ENCODE data around the gene WDR54. TPM values are rescaled to one million over a fixed set of nuclear protein-coding genes. Genes with fewer than 3 reads are reported as not detected.

WDR54 gene
- total and polyA plus RNA-seq, 4 donors = 15.4 to 42.3 (median 32.0) TPM

- ATAC-seq (ENCODE audit: insufficient read depth, low FRiP score) (no peak), DNase-seq (no peak)
- TF ChIP-seq CTCF (IDR thresholded peaks at IDR 0.05; ENCODE audit: control extremely low read depth, extremely low read depth) = no peak
- H3K36me3 ChIP-seq (ENCODE audit: control insufficient read depth in 4 of 4, insufficient read depth in 4 of 4, low read length in 4 of 4) = peaks cover 0 to 2% (median 0%) of the 10 kb centered on the region in 4 donors
- no peak overlapping the region for H3K9ac ChIP-seq (ENCODE audit: insufficient read depth in 1 of 2, low read length in 2 of 2)
- no peaks in the 10 kb centered on the region for H3K9me3 ChIP-seq (ENCODE audit: control insufficient read depth in 4 of 4, insufficient read depth in 3 of 4, low read length in 3 of 4)
- no peaks in the 10 kb centered on the region for H3K27me3 ChIP-seq (ENCODE audit: control insufficient read depth in 3 of 3, insufficient read depth in 3 of 3, low read length in 2 of 3)
- 78 to 81% methylated on average over 13 of the region's 13 CpGs for WGBS, 2 donors
- no peak overlapping the region for H3K27ac ChIP-seq (ENCODE audit: low read depth in 1 of 2, low read length in 1 of 2)
- no peak overlapping the region for H3K4me3 ChIP-seq
- peaks cover 5 to 30% (median 14%) of the 10 kb centered on the region in 5 donors for H3K4me1 ChIP-seq (ENCODE audit: control insufficient read depth in 5 of 5, insufficient read depth in 5 of 5, low read length in 5 of 5)
These were observed 29.1 kb upstream of the WDR54 start for GRCh38 chr2:74392449-74392743.

- Histone ChIP-seq H3K36me3 (ENCODE audit: control insufficient read depth in 4 of 4, insufficient read depth in 4 of 4, low read length in 4 of 4) (peaks cover 0 to 2% (median 0%) of the 10 kb centered on the region in 4 donors), H3K27ac (ENCODE audit: low read depth in 1 of 2, low read length in 1 of 2) (no peak overlapping the region), H3K9me3 (ENCODE audit: control insufficient read depth in 4 of 4, insufficient read depth in 3 of 4, low read length in 3 of 4) (no peaks in the 10 kb centered on the region), H3K27me3 (ENCODE audit: control insufficient read depth in 3 of 3, insufficient read depth in 3 of 3, low read length in 2 of 3) (no peaks in the 10 kb centered on the region), H3K4me3 (no peak overlapping the region), H3K9ac (ENCODE audit: insufficient read depth in 1 of 2, low read length in 2 of 2) (no peak overlapping the region), H3K4me1 (ENCODE audit: control insufficient read depth in 5 of 5, insufficient read depth in 5 of 5, low read length in 5 of 5) (peaks cover 4 to 20% (median 14%) of the 10 kb centered on the region in 5 donors)
- no peak for DNase-seq
- WGBS, 2 donors = 93 to 98% methylated on average over 1 of the region's 1 CpG
- TF ChIP-seq CTCF (IDR thresholded peaks at IDR 0.05; ENCODE audit: control extremely low read depth, extremely low read depth) = no peak
- ATAC-seq (ENCODE audit: insufficient read depth, low FRiP score) = no peak
These were observed 28.0 kb upstream of the WDR54 start for GRCh38 chr2:74393525-74393924.

GRCh38 chr2:74396149-74396548 lies 25.4 kb upstream of the WDR54 start:
- ATAC-seq (ENCODE audit: insufficient read depth, low FRiP score) = no peak
- Histone ChIP-seq H3K36me3 (ENCODE audit: control insufficient read depth in 4 of 4, insufficient read depth in 4 of 4, low read length in 4 of 4) (no peaks in the 10 kb centered on the region), H3K27me3 (ENCODE audit: control insufficient read depth in 3 of 3, insufficient read depth in 3 of 3, low read length in 2 of 3) (no peaks in the 10 kb centered on the region), H3K9me3 (ENCODE audit: control insufficient read depth in 4 of 4, insufficient read depth in 3 of 4, low read length in 3 of 4) (no peaks in the 10 kb centered on the region), H3K4me3 (no peak overlapping the region), H3K27ac (ENCODE audit: low read depth in 1 of 2, low read length in 1 of 2) (no peak overlapping the region), H3K9ac (ENCODE audit: insufficient read depth in 1 of 2, low read length in 2 of 2) (no peak overlapping the region), H3K4me1 (ENCODE audit: control insufficient read depth in 5 of 5, insufficient read depth in 5 of 5, low read length in 5 of 5) (peaks cover 0 to 4% (median 0%) of the 10 kb centered on the region in 5 donors)
- 93 to 97% methylated on average over 2 of the region's 2 CpGs for WGBS, 2 donors
- TF ChIP-seq CTCF (IDR thresholded peaks at IDR 0.05; ENCODE audit: control extremely low read depth, extremely low read depth) = no peak
- no peak for DNase-seq

DNA sequence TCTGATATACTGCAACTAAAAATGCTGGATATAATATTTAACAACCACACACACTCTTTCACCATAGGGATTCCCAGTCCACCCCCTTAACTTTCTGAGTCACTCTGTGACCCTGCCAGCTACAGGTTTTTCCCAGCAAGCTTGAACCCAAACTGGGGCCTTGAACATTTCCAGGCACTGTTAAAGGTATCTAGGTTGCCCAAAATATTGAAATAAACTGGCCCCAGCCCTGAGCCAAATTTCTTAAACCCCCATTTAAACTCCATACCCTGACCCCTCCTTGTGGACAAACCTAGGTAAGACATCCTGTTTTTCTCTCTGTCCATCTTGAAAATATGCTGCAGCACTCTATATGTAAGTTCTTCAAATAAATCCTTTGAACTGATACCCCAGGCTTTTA lies 21.7 kb upstream of the WDR54 start:
- no peaks in the 10 kb centered on the region for H3K4me1 ChIP-seq (ENCODE audit: control insufficient read depth in 5 of 5, insufficient read depth in 5 of 5, low read length in 5 of 5)
- H3K36me3 ChIP-seq (ENCODE audit: control insufficient read depth in 4 of 4, insufficient read depth in 4 of 4, low read length in 4 of 4) = no peaks in the 10 kb centered on the region
- no peak for TF ChIP-seq CTCF (IDR thresholded peaks at IDR 0.05; ENCODE audit: control extremely low read depth, extremely low read depth)
- no peaks in the 10 kb centered on the region for H3K9me3 ChIP-seq (ENCODE audit: control insufficient read depth in 4 of 4, insufficient read depth in 3 of 4, low read length in 3 of 4)
- DNase-seq = peak in 1 of 3 donors; percentile 6
- H3K9ac ChIP-seq (ENCODE audit: insufficient read depth in 1 of 2, low read length in 2 of 2) = no peak overlapping the region
- ATAC-seq (ENCODE audit: insufficient read depth, low FRiP score) = no peak
- no peak overlapping the region for H3K4me3 ChIP-seq
- H3K27me3 ChIP-seq (ENCODE audit: control insufficient read depth in 3 of 3, insufficient read depth in 3 of 3, low read length in 2 of 3) = no peaks in the 10 kb centered on the region
- no peak overlapping the region for H3K27ac ChIP-seq (ENCODE audit: low read depth in 1 of 2, low read length in 1 of 2)
